HepG2 (cell line): Measurements from ENCODE around the gene RAI14. TPM values are rescaled to one million over a fixed set of nuclear protein-coding genes. Genes with fewer than 3 reads are reported as not detected.

ENCODE experiments used
- ATAC-seq: fragments of 200-7000 bp; cut with Tn5 transposase; 3 replicates; pipeline ENCODE4 v1.9.1; 2020; ENCODE audit warnings: mild to moderate bottlenecking, moderate library complexity
- BruUV-seq: library from RNA; stranded (reverse); fragments of 400-500 nt; replicated peaks from 2 replicates; lab custom pipeline; 2021; lab: Mats Ljungman, UMichigan
- CTCF ChIA-PET: fragments of 300-600 bp; formaldehyde crosslinking; extraction: SDS; loops from one replicate; lab custom pipeline; 2021; ENCODE audit warnings: low total read pairs, inconsistent platforms, low intra/inter-chr PET ratio; lab: Yijun Ruan, JAX
- POLR2A ChIA-PET: fragments of 350-600 bp; sonication (Branson Sonifier 250); formaldehyde crosslinking; loops from one replicate; lab custom pipeline; 2020; ENCODE audit warnings: antibody characterized with exemption, inconsistent platforms; lab: Yijun Ruan, JAX
- DNase-seq: peaks from one replicate; pipeline ENCODE4 v3.0.0-alpha.2; 2015; ENCODE audit warnings: low spot score
- FAIRE-seq: peaks from 3 replicates; lab custom pipeline; 2011; peaks lifted over from hg19 to GRCh38; lab: Jason Lieb, UNC
- H2AFZ ChIP-seq: one replicate; pipeline ENCODE4 v1.6.1; 2011; ENCODE audit warnings: low read length, inconsistent platforms
- H3K27ac ChIP-seq: fragments of 300-600 bp; 3 replicates; pipeline ENCODE4 v1.8.0; 2011; ENCODE audit warnings: mixed run types, mild to moderate bottlenecking, mixed read lengths, low read length, inconsistent platforms; ENCODE audit not compliant: insufficient read depth; ENCODE audit errors: extremely low read length
- H3K27me3 ChIP-seq, 2 experiments: fragments of 200-600 bp in 1 of 2; 2 replicates in 1 of 2; 3 replicates in 1 of 2; pipeline versions ENCODE4 v1.6.0 to v1.8.0; 2011; ENCODE audit warnings: low read length in 2 of 2, mild to moderate bottlenecking in 2 of 2, moderate library complexity in 2 of 2, inconsistent platforms in 1 of 2; ENCODE audit not compliant: insufficient read depth in 2 of 2, control insufficient read depth in 1 of 2
- H3K36me3 ChIP-seq, 2 experiments: fragments of 200-600 bp in 1 of 2; replicated peaks in 1 of 2; 2 replicates in 1 of 2; 3 replicates in 1 of 2; pipeline versions ENCODE4 v1.5.1 to v1.8.0; 2011; ENCODE audit warnings: low read length in 2 of 2, inconsistent platforms in 1 of 2; ENCODE audit not compliant: insufficient read depth in 2 of 2, control insufficient read depth in 1 of 2
- H3K4me1 ChIP-seq: 2 replicates; pipeline ENCODE4 v1.5.1; 2012; ENCODE audit warnings: low read length, inconsistent platforms; ENCODE audit not compliant: insufficient read depth
- H3K4me2 ChIP-seq: 2 replicates; pipeline ENCODE4 v1.6.0; 2011; ENCODE audit warnings: low read depth, low read length, inconsistent platforms
- H3K4me3 ChIP-seq, 3 experiments: fragments of 200-600 bp in 1 of 3; sonication (generic), shearing (Covaris generic) in 1 of 3; replicated peaks in 1 of 3; 2 replicates each; pipeline ENCODE4 v1.5.1; 2011 to 2016; ENCODE audit warnings: low read length in 3 of 3, inconsistent platforms in 2 of 3, low read depth in 2 of 3, mild to moderate bottlenecking in 2 of 3, control low read depth in 1 of 3, mixed read lengths in 1 of 3; ENCODE audit not compliant: insufficient read depth in 1 of 3
- H3K79me2 ChIP-seq: one replicate; pipeline ENCODE4 v1.6.1; 2011; ENCODE audit warnings: low read length, inconsistent platforms; ENCODE audit not compliant: insufficient read depth
- H3K9ac ChIP-seq: 2 replicates; pipeline ENCODE4 v1.6.0; 2011; ENCODE audit warnings: mild to moderate bottlenecking, low read depth, low read length, inconsistent platforms; ENCODE audit not compliant: insufficient read depth
- H3K9me3 ChIP-seq: 2 replicates; pipeline ENCODE4 v1.5.1; 2012; ENCODE audit warnings: mild to moderate bottlenecking, low read length
- H4K20me1 ChIP-seq: 2 replicates; pipeline ENCODE4 v1.6.0; 2011; ENCODE audit warnings: inconsistent platforms, mild to moderate bottlenecking, low read length, moderate library complexity; ENCODE audit not compliant: insufficient read depth
- DZIP1 ChIP-seq: sonication (generic); formaldehyde crosslinking; IDR thresholded peaks from 2 replicates; pipeline ENCODE4 v1.5.0; 2020; ENCODE audit warnings: mild to moderate bottlenecking, missing genetic modification reagents
- E2F2 ChIP-seq: sonication (generic); formaldehyde crosslinking; IDR thresholded peaks from 2 replicates; pipeline ENCODE4 v1.4.0; 2020; ENCODE audit warnings: missing genetic modification reagents, borderline replicate concordance
- FOXA3 ChIP-seq: IDR thresholded peaks from 2 replicates; pipeline ENCODE4 v1.6.1; 2016; ENCODE audit warnings: missing genetic modification reagents, missing compliant biosample characterization
- GLI4 ChIP-seq: sonication (generic); formaldehyde crosslinking; IDR thresholded peaks from 2 replicates; pipeline ENCODE4 v1.5.1; 2020; ENCODE audit warnings: missing genetic modification reagents, mild to moderate bottlenecking, moderate library complexity, borderline replicate concordance
- HCFC1 ChIP-seq: fragments of 150-350 bp; IDR thresholded peaks from 2 replicates; pipeline ENCODE4 v1.6.1; 2014; ENCODE audit warnings: low read depth, low read length
- HNRNPLL ChIP-seq: fragments of 200-400 bp; formaldehyde crosslinking; IDR thresholded peaks from 2 replicates; pipeline ENCODE4 v1.6.1; 2017; ENCODE audit warnings: mild to moderate bottlenecking, low read depth, low read length; ENCODE audit not compliant: poor library complexity, severe bottlenecking
- KDM6A ChIP-seq: IDR thresholded peaks from 2 replicates; pipeline ENCODE4 v1.6.1; 2016; ENCODE audit warnings: low read depth
- NPAS2 ChIP-seq: sonication (generic); formaldehyde crosslinking; IDR thresholded peaks from 2 replicates; pipeline ENCODE4 v1.8.0; 2022; ENCODE audit warnings: mild to moderate bottlenecking, missing genetic modification reagents, borderline replicate concordance
- PHF5A ChIP-seq: IDR thresholded peaks from one replicate; pipeline ENCODE4 v1.6.1; 2018; ENCODE audit warnings: low read depth, missing genetic modification reagents; ENCODE audit not compliant: unreplicated experiment
- SP2 ChIP-seq: sonication (generic); formaldehyde crosslinking; IDR thresholded peaks from 2 replicates; pipeline ENCODE4 v1.5.1; 2020; ENCODE audit warnings: mild to moderate bottlenecking, missing genetic modification reagents
- SRY ChIP-seq: sonication (generic); formaldehyde crosslinking; IDR thresholded peaks from 2 replicates; pipeline ENCODE4 v1.8.0; 2022; ENCODE audit warnings: mild to moderate bottlenecking, missing genetic modification reagents
- SUZ12 ChIP-seq: fragments of 150-350 bp; IDR thresholded peaks from 2 replicates; pipeline ENCODE4 v1.6.1; 2014; ENCODE audit warnings: low read depth, low read length
- U2AF1 ChIP-seq: fragments of 200-400 bp; formaldehyde crosslinking; optimal IDR thresholded peaks from 2 replicates; pipeline ENCODE3; 2017; ENCODE audit warnings: mild to moderate bottlenecking, low read depth, low read length
- ZNF138 ChIP-seq: sonication (generic); formaldehyde crosslinking; IDR thresholded peaks from 2 replicates; pipeline ENCODE4 v1.5.0; 2020; ENCODE audit warnings: mild to moderate bottlenecking, low read depth, missing genetic modification reagents
- ZNF614 ChIP-seq: IDR thresholded peaks from 2 replicates; pipeline ENCODE4 v1.6.1; 2018; ENCODE audit warnings: missing biosample characterization, missing genetic modification reagents, inconsistent platforms, borderline replicate concordance
- ZNF670 ChIP-seq: sonication (generic); formaldehyde crosslinking; IDR thresholded peaks from 2 replicates; pipeline ENCODE4 v1.8.0; 2022; ENCODE audit warnings: mild to moderate bottlenecking, missing genetic modification reagents, borderline replicate concordance
- ZNF704 ChIP-seq: sonication (generic); formaldehyde crosslinking; IDR thresholded peaks from 2 replicates; pipeline ENCODE4 v1.8.1; 2023; ENCODE audit warnings: mild to moderate bottlenecking, inconsistent platforms, moderate library complexity, missing genetic modification reagents, borderline replicate concordance
- ZNF713 ChIP-seq: sonication (generic); formaldehyde crosslinking; IDR thresholded peaks from 2 replicates; pipeline ENCODE4 v1.4.0; 2020; ENCODE audit warnings: mild to moderate bottlenecking, missing genetic modification reagents
- ZSCAN21 ChIP-seq: sonication (generic); formaldehyde crosslinking; IDR thresholded peaks from 2 replicates; pipeline ENCODE4 v1.8.0; 2022; ENCODE audit warnings: mild to moderate bottlenecking, missing genetic modification reagents, moderate library complexity, borderline replicate concordance
- WGBS: methylation state at CpG from one replicate; pipeline ENCODE4 v1.1.6; 2017; ENCODE audit warnings: low lambda C conversion rate; 5-methylcytosine and 5-hydroxymethylcytosine counted together
- in situ Hi-C: cut with HindIII; loops from 2 replicates; pipeline ENCODE4 v1.10.0; 2017; ENCODE audit warnings: low pct_unique_long_range_greater_than_20kb; ENCODE audit not compliant: extremely low pct_ligation_motif_present
- intact Hi-C: fragments of 100-400 bp; cut with micrococcal nuclease; formaldehyde crosslinking; loops from one replicate; pipeline ENCODE4 v1.10.0; 2022; ENCODE audit not compliant: unreplicated experiment
- polyA plus RNA-seq, 8 experiments: library from polyadenylated mRNA; depleted of rRNA in 3 of 8; stranded (reverse) in 7 of 8; unstranded in 1 of 8; fragments of >200 nt; fragmentation: Illumina TruSeq in 4 of 8; extraction: Trizol in 4 of 8; gene quantifications; 2 replicates each; pipeline versions ENCODE4 v1.2.1 to v1.2.3, GENCODE V29; 2011 to 2016; ENCODE audit warnings: low read depth in 4 of 8, missing spikeins in 1 of 8, mixed read lengths in 1 of 8; ENCODE audit not compliant: insufficient read depth in 1 of 8
- total RNA-seq, 5 experiments: library from RNA; depleted of rRNA; stranded (reverse); fragments of >200 nt; fragmentation: Illumina TruSeq; extraction: Trizol; gene quantifications; 2 replicates each; pipeline ENCODE4 v1.2.3, GENCODE V29; 2016; ENCODE audit warnings: low read depth in 1 of 5

RAI14 gene
- total and polyA plus RNA-seq, 2 of the 13 experiments (the other 11 are each of a cell fraction or from before 2014, with no cell fraction given) = 12.6 to 18.2 TPM

GRCh38 chr5:34694685-34695084 lies 38.6 kb downstream of the RAI14 start (continued):
- TF ChIP-seq PHF5A (CRISPR knock-in tag) = no peak
- TF ChIP-seq ZNF704 = no peak
- no peak for TF ChIP-seq HNRNPLL
- no peak for TF ChIP-seq E2F2 (CRISPR knock-in tag)
- no peak for TF ChIP-seq SP2 (CRISPR knock-in tag)
- TF ChIP-seq HCFC1 = no peak
- TF ChIP-seq ZNF138 (CRISPR knock-in tag) = no peak
- TF ChIP-seq ZNF670 = no peak

- CTCF ChIA-PET = no interaction called here
- no TSS peak for BruUV-seq
- no peak overlapping the region for H3K27ac ChIP-seq
- POLR2A ChIA-PET = interaction anchor here (1.2 kb wide), 1 partner anchor 9 kb away, joined by 3 read pairs; no protein-coding TSS in a partner anchor
- H3K27me3 ChIP-seq = no peaks in the 10 kb centered on the region
- no peak overlapping the region; the same call in 1 of the 2 replicates for H3K4me2 ChIP-seq
- no peak overlapping the region for H2AFZ ChIP-seq
- 0 out of 2 replicates have a peak, but pooled peaks cover under 1% of the 10 kb centered on the region for H3K4me1 ChIP-seq
- ATAC-seq (no peak), FAIRE-seq (no peak), DNase-seq (no peak)
- in situ Hi-C loops (no loop called here), intact Hi-C loops (no loop called here)
- no peaks in the 10 kb centered on the region for H3K79me2 ChIP-seq
- H3K9ac ChIP-seq = no peak overlapping the region
- H3K9me3 ChIP-seq = no peaks in the 10 kb centered on the region
- 86% methylated on average over 1 of the region's 1 CpG for WGBS
- H3K36me3 ChIP-seq = no peaks in the 10 kb centered on the region
- no peak overlapping the region for H3K4me3 ChIP-seq
- H4K20me1 ChIP-seq = no peaks in the 10 kb centered on the region
- TF ChIP-seq KDM6A (CRISPR knock-in tag) (no peak), U2AF1 (no peak), ZSCAN21 (no peak), NPAS2 (CRISPR knock-in tag) (no peak), SUZ12 (no peak), DZIP1 (CRISPR knock-in tag) (no peak), FOXA3 (CRISPR knock-in tag) (no peak), ZNF670 (no peak), ZNF614 (CRISPR knock-in tag) (no peak), GLI4 (CRISPR knock-in tag) (no peak), ZNF713 (CRISPR knock-in tag) (no peak), SRY (no peak)
Observed at GRCh38 chr5:34695275-34696027, 39.3 kb downstream of the RAI14 start.
